ENCODE measurements around the gene TCP11L2. TPM values are rescaled to one million over a fixed set of nuclear protein-coding genes. Genes with fewer than 3 reads are reported as not detected.
A peak's percentile ranks its signal among the peaks of the same experiment; 100 is the strongest.

Gene TCP11L2
- polyA plus RNA-seq, 1 donor from 2014 or later, result 16.6 TPM

DNA sequence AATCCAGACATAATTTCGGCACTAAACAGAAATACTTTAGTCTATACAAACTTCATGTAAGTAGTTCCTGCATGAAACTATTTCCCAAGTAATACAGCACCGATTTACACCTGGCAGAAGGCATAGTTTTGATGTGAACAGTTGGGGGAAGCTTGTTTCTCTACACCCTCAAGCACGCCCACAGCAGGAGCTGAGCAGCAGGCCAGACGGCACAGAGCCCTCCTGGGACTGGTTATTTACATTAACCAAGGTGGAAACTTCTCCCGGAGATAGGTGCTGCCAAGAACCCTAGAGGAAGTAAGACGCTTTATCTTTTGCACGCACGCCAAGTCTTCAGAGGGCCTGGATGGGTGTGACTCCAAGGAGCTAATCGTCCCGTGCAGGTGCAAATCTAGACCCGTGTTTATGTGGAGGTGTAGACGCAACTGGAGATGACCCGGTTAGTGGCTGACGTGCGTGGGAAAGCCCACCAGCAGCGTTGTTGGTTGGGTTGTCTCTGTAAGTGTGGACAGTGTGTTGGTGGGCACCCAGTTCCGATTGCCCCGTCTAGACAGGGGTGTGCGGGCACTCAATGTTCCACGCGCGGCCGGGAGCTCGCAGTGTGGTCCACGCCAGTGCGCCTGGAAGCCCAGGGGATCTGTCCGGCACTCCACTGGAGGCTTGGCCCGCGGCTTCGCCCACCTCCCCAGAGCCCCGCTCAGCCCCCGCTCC, 767 bp upstream of the TCP11L2 start:
- TF ChIP-seq CTCF (IDR thresholded peaks at IDR 0.05; ENCODE audit: poor library complexity, severe bottlenecking) (peak; percentile 9), MXI1 (conservative IDR thresholded peaks at IDR 0.05; ENCODE audit: poor library complexity, severe bottlenecking) (peak; percentile 7), EP300 (conservative IDR thresholded peaks at IDR 0.05; ENCODE audit: poor library complexity, severe bottlenecking) (no peak)
- no peaks in the 10 kb centered on the region for H4K20me1 ChIP-seq (ENCODE audit: insufficient read depth)
- peak overlapping the region; percentile 100 for H3K4me3 ChIP-seq (ENCODE audit: low read length)
- H3K9me2 ChIP-seq (ENCODE audit: insufficient read depth, low read length), result no peaks in the 10 kb centered on the region
- H3K9ac ChIP-seq (ENCODE audit: low read length), result peak overlapping the region; percentile 48
- H3K27ac ChIP-seq (ENCODE audit: low read length), result no peak overlapping the region
- peak overlapping the region; percentile 79 for H2AFZ ChIP-seq (ENCODE audit: low read depth, low read length)
- no peaks in the 10 kb centered on the region for H3K79me2 ChIP-seq (replicated peaks; ENCODE audit: insufficient read depth, low read length)
- no peaks in the 10 kb centered on the region for H3K36me3 ChIP-seq (ENCODE audit: insufficient read depth, low read length)
- no peaks in the 10 kb centered on the region for H3F3A ChIP-seq (ENCODE audit: insufficient read depth, low read length, poor library complexity, severe bottlenecking)
- H3K27me3 ChIP-seq (ENCODE audit: insufficient read depth, low read depth, low read length), result no peaks in the 10 kb centered on the region
- H3K4me2 ChIP-seq (ENCODE audit: low read length), result peak overlapping the region; percentile 17
- H3K9me3 ChIP-seq (ENCODE audit: low read length), result no peaks in the 10 kb centered on the region

DNA sequence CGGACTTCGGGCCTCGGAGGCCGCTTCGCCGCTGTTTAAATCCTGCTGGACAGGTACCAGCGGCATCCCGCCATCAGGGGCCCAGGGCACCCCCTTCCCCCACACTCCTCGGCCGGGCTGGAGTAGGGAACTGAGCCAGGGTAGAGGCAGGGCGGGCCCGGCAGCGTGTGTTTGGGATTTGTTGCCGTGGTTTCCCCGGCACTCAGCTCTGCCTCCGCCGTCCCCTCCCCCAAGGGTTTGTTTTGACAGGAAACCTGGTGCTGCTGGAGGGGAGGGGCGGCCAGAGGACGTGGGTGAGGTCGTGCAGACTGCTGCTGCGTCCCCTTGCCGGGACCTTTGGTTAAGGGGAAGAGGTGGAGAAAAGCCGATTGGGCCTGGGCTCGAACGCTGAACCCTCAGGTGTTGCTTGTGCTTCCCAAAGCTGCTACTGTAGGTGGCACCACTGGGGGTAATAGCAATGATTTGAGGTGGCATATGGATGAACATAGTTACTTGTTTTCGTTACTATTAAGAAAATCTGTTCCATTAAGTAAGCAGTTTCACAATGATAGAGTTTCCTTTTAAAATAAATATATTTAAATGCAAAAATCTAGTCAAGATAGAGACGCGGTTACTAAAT, 778 bp downstream of the TCP11L2 start:
- H3K27ac ChIP-seq (ENCODE audit: low read length), result peak overlapping the region; percentile 83
- TF ChIP-seq REST (IDR thresholded peaks at IDR 0.05; ENCODE audit: borderline replicate concordance), result no peak
- TF ChIP-seq EP300 (conservative IDR thresholded peaks at IDR 0.05; ENCODE audit: poor library complexity, severe bottlenecking), result peak; percentile 42
- peak; percentile 21 for TF ChIP-seq POLR2AphosphoS5 (IDR thresholded peaks at IDR 0.05)
- TF ChIP-seq RAD21 (conservative IDR thresholded peaks at IDR 0.05), result peak; percentile 11
- TF ChIP-seq MXI1 (conservative IDR thresholded peaks at IDR 0.05; ENCODE audit: poor library complexity, severe bottlenecking), result peak; percentile 54
- no peak for TF ChIP-seq SMC3 (conservative IDR thresholded peaks at IDR 0.05; ENCODE audit: poor library complexity)
- peak; percentile 51 for TF ChIP-seq CTCF (IDR thresholded peaks at IDR 0.05; ENCODE audit: poor library complexity, severe bottlenecking)
- H3K9me2 ChIP-seq (ENCODE audit: insufficient read depth, low read length), result no peaks in the 10 kb centered on the region
- no peaks in the 10 kb centered on the region for H4K20me1 ChIP-seq (ENCODE audit: insufficient read depth)
- peak overlapping the region; percentile 85 for H3K9ac ChIP-seq (ENCODE audit: low read length)
- peak overlapping the region; percentile 52 for H3K4me2 ChIP-seq (ENCODE audit: low read length)
- H2AFZ ChIP-seq (ENCODE audit: low read depth, low read length), result peak overlapping the region; percentile 98
- no peaks in the 10 kb centered on the region for H3K9me3 ChIP-seq (ENCODE audit: low read length)
- no peaks in the 10 kb centered on the region for H3K27me3 ChIP-seq (ENCODE audit: insufficient read depth, low read depth, low read length)
- H3K79me2 ChIP-seq (replicated peaks; ENCODE audit: insufficient read depth, low read length), result no peaks in the 10 kb centered on the region
- peak overlapping the region; percentile 100 for H3K4me3 ChIP-seq (ENCODE audit: low read length)
- H3K36me3 ChIP-seq (ENCODE audit: insufficient read depth, low read length), result no peaks in the 10 kb centered on the region
- no peaks in the 10 kb centered on the region for H3F3A ChIP-seq (ENCODE audit: insufficient read depth, low read length, poor library complexity, severe bottlenecking)

All from neural cell (in vitro differentiated cells).